D721Med (cell line): ENCODE results near the gene MBP.

Source experiments
- DNase-seq: peaks from one replicate; pipeline ENCODE4 v3.0.0; 2011; ENCODE audit warnings: low spot score; ENCODE audit not compliant: insufficient read length
- FAIRE-seq: peaks from 2 replicates; lab custom pipeline; 2011; peaks lifted over from hg19 to GRCh38; lab: Jason Lieb, UNC
- TF ChIP-seq, protein P1 (sequence below): IDR thresholded peaks from 2 replicates; pipeline ENCODE4 v1.5.1; 2012; ENCODE audit warnings: mild to moderate bottlenecking, control low read depth; ENCODE audit not compliant: insufficient read depth; ENCODE audit errors: missing control alignments

Gene MBP

GRCh38 chr18:77103991-77104531 is 28.5 kb downstream of the MBP start:
- TF ChIP-seq, protein P1, sequence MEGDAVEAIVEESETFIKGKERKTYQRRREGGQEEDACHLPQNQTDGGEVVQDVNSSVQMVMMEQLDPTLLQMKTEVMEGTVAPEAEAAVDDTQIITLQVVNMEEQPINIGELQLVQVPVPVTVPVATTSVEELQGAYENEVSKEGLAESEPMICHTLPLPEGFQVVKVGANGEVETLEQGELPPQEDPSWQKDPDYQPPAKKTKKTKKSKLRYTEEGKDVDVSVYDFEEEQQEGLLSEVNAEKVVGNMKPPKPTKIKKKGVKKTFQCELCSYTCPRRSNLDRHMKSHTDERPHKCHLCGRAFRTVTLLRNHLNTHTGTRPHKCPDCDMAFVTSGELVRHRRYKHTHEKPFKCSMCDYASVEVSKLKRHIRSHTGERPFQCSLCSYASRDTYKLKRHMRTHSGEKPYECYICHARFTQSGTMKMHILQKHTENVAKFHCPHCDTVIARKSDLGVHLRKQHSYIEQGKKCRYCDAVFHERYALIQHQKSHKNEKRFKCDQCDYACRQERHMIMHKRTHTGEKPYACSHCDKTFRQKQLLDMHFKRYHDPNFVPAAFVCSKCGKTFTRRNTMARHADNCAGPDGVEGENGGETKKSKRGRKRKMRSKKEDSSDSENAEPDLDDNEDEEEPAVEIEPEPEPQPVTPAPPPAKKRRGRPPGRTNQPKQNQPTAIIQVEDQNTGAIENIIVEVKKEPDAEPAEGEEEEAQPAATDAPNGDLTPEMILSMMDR, result no peak
- FAIRE-seq (no peak), DNase-seq (no peak)

GRCh38 chr18:77103187-77103850 is 29.3 kb downstream of the MBP start:
- no peak for DNase-seq
- peak; percentile 38 for FAIRE-seq
- TF ChIP-seq, protein P1, result no peak

- DNase-seq (no peak), FAIRE-seq (peak; percentile 90)
- TF ChIP-seq, protein P1, result no peak
Measured at GRCh38 chr18:77102259-77103040, 30.1 kb downstream of the MBP start.

DNA sequence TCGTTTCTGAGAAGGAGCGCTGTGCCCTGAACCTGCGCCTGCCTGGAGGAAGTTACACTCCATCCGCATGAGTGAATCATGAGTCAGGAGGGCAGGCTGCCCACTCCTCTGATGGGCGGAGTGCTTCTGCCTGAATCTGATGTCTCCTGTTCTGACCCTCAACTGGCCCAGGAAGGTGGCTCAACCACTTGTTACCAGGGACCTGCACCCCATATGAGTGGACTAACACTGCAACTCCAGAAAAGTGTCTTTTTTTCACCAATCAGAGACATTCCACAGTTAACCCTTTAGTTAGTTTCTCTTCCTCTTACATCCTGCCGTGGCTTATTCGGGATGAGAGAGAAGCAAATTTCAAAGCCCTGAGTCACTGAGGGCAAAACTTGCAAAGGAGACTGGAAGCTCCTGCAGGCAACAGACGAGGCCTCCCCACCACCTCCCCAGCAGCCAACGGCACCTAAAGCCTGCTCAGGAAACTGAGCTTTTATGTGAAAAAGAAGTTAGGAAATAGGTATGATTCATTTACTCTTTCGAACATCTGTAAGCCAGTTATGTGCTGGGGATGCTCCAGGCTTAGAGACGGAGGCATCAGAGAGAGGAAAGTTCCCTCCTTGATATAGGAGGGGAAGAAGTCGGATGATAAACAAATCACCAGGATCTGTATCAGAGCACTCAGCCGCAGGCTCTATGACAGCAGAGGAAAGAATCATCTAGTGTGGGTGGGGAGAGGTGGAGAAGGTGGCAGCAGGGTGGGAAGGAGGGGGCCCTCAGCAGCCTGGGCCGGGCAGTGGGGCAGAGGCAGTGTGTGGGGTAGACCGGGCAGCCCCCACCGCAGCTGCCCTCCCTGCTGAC is 30.9 kb downstream of the MBP start:
- no peak for DNase-seq
- FAIRE-seq, result no peak

DNA sequence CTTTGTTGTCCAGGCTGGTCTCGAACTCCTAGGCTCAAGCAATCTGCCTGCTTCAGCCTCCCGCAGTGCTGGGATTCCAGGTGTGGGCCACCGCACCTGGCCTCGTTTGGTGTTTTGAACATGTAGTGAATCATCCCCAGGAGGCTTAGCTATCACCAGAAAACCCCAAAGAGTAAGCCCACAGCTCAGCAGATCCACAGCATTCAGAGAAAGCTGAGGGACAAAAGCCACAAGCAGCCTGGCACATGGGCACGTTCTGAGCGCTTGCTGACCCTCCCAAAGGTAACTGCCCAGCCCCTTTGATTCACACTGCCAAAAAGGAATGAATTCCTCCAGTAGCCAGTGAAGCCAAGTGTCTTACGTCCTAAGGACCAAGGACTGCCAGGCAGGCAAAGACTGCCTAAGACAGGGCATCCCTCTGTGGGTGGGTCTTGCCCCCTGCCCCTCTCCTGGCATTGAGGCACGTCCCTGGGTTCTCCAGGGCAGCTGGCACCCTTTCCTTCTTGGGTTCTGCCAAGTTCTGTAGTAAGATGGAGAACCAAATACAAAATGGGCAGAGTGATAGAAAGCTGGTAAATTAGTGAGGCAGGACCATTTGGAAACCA is 31.7 kb downstream of the MBP start:
- DNase-seq (no peak), FAIRE-seq (no peak)
- TF ChIP-seq, protein P1, result no peak

More for the DNA sequence above, 30.9 kb downstream of the MBP start:
- TF ChIP-seq, protein P1, result no peak

GRCh38 chr18:77099485-77100370 is 32.9 kb downstream of the MBP start:
- FAIRE-seq, result peak; percentile 77
- no peak for DNase-seq
- TF ChIP-seq, protein P1, result no peak
